Upper lobe of right lung (tissue), 1 donor: ENCODE data around the gene ANAPC2. TPM values are rescaled to one million over a fixed set of nuclear protein-coding genes. Genes with fewer than 3 reads are reported as not detected.

Experiments
- ATAC-seq: fragments of 200-7000 bp; cut with Tn5 transposase; one replicate; pipeline ENCODE4 v1.9.1; 2020; ENCODE audit warnings: mild to moderate bottlenecking, moderate library complexity
- DNase-seq: peaks from one replicate; pipeline ENCODE4 v3.0.0-alpha.2; 2020
- H3K27ac ChIP-seq: fragments of 200-600 bp; one replicate; pipeline ENCODE4 v1.8.0; 2022
- H3K27me3 ChIP-seq: fragments of 200-600 bp; one replicate; pipeline ENCODE4 v1.8.0; 2022; ENCODE audit warnings: mild to moderate bottlenecking
- H3K36me3 ChIP-seq: fragments of 200-600 bp; one replicate; pipeline ENCODE4 v1.8.0; 2022
- H3K4me1 ChIP-seq: fragments of 200-600 bp; one replicate; pipeline ENCODE4 v1.8.0; 2022
- H3K4me3 ChIP-seq: fragments of 200-600 bp; one replicate; pipeline ENCODE4 v1.8.0; 2022; ENCODE audit warnings: mild to moderate bottlenecking
- H3K9me3 ChIP-seq: fragments of 200-600 bp; one replicate; pipeline ENCODE4 v1.8.0; 2022
- intact Hi-C: fragments of 100-400 bp; cut with DNase I; formaldehyde crosslinking; loops from one replicate; pipeline ENCODE4 v1.11.0; 2022
- total RNA-seq: library from RNA; stranded (reverse); fragmentation: NEBNext Ultra II Directional; extraction: Animal tissue kit (Norgen Biotek cat#: 25700); gene quantifications from one replicate; pipeline ENCODE4 v1.2.1, GENCODE V29; 2021
- TF ChIP-seq, protein P1 (sequence below): fragments of 200-600 bp; IDR thresholded peaks from one replicate; pipeline ENCODE4 v1.8.0; 2022; ENCODE audit warnings: antibody characterized with exemption
- donor health status: DM: no; HTN: yes; CAD: no; lungs with severe emphysema.

Gene ANAPC2
- total RNA-seq, 1 donor from 2014 or later, result 51.4 TPM

DNA sequence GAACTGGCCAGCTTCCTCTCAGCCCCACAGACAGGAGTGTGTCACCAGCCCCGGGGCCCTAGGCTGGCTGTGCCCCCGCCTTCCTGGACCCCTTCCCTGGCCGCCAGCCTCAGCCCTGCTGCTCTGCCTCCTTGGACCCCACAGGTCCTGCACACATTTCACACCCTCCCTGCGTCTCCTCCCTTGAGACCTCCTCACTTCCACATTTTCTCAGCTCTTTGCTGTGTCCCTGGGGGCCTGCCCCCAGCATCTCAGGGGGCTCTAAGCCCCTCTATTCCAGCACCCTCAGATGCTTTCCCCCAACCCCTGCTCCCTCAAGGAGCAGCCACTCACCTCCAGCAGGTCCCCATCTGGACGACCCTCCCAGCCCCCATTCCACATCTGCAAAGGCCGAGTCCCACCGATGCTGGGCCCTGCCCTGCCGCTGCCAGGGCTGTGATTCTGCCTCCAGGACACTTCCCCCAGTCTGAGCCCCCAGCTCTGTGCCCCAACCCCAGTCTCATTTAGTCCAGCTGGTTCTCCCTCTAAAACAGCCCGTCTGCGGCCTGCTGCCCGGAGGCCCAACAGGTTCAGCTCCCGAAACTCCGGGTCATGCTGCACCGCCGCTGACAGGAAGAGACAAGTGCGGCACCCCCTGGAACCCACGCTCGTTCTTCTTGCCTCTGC is 46.5 kb upstream of the ANAPC2 start:
- intact Hi-C loops, result no loop called here
- no peaks in the 10 kb centered on the region for H3K36me3 ChIP-seq
- H3K27ac ChIP-seq, result no peak overlapping the region
- H3K4me1 ChIP-seq, result peaks cover 22% of the 10 kb centered on the region
- DNase-seq (no peak), ATAC-seq (no peak)
- no peaks in the 10 kb centered on the region for H3K9me3 ChIP-seq
- H3K27me3 ChIP-seq, result peaks cover 40% of the 10 kb centered on the region
- H3K4me3 ChIP-seq, result no peak overlapping the region
- TF ChIP-seq, protein P1, sequence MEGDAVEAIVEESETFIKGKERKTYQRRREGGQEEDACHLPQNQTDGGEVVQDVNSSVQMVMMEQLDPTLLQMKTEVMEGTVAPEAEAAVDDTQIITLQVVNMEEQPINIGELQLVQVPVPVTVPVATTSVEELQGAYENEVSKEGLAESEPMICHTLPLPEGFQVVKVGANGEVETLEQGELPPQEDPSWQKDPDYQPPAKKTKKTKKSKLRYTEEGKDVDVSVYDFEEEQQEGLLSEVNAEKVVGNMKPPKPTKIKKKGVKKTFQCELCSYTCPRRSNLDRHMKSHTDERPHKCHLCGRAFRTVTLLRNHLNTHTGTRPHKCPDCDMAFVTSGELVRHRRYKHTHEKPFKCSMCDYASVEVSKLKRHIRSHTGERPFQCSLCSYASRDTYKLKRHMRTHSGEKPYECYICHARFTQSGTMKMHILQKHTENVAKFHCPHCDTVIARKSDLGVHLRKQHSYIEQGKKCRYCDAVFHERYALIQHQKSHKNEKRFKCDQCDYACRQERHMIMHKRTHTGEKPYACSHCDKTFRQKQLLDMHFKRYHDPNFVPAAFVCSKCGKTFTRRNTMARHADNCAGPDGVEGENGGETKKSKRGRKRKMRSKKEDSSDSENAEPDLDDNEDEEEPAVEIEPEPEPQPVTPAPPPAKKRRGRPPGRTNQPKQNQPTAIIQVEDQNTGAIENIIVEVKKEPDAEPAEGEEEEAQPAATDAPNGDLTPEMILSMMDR, result no peak

- ATAC-seq (no peak), DNase-seq (no peak)
- Histone ChIP-seq H3K9me3 (no peaks in the 10 kb centered on the region), H3K4me1 (peaks cover 15% of the 10 kb centered on the region), H3K27me3 (peaks cover 47% of the 10 kb centered on the region), H3K27ac (no peak overlapping the region), H3K36me3 (no peaks in the 10 kb centered on the region), H3K4me3 (no peak overlapping the region)
- TF ChIP-seq, protein P1, result no peak
- intact Hi-C loops, result no loop called here
Observed at GRCh38 chr9:137234055-137234697, 45.8 kb upstream of the ANAPC2 start.

- no peak for DNase-seq
- Histone ChIP-seq H3K27me3 (peaks cover 55% of the 10 kb centered on the region), H3K36me3 (no peaks in the 10 kb centered on the region), H3K9me3 (no peaks in the 10 kb centered on the region), H3K27ac (no peak overlapping the region), H3K4me1 (peaks cover 9% of the 10 kb centered on the region), H3K4me3 (no peak overlapping the region)
- ATAC-seq, result no peak
- intact Hi-C loops, result no loop called here
- TF ChIP-seq, protein P1, result no peak
Observed at GRCh38 chr9:137233143-137233980, 45.0 kb upstream of the ANAPC2 start.

DNA sequence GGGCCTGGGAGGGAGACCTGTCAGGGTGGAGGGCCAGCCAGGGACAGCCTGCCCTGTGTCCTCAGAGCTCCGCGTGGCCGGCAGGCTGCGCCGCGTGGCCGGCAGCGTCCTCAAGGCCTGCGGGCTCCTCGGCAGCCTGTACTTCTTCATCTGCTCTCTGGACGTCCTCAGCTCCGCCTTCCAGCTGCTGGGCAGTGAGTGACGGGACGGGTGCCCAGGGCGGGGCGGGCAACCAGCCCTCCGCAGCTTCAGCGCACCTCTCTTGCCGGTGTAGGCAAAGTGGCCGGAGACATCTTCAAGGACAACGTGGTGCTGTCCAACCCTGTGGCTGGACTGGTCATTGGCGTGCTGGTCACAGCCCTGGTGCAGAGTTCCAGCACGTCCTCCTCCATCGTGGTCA is 44.1 kb upstream of the ANAPC2 start:
- DNase-seq, result no peak

GRCh38 chr9:137232101-137232500 is 43.7 kb upstream of the ANAPC2 start:
- Histone ChIP-seq H3K4me1 (peaks cover 9% of the 10 kb centered on the region), H3K36me3 (no peaks in the 10 kb centered on the region), H3K4me3 (no peak overlapping the region), H3K27me3 (peaks cover 59% of the 10 kb centered on the region), H3K27ac (no peak overlapping the region), H3K9me3 (no peaks in the 10 kb centered on the region)
- DNase-seq (no peak), ATAC-seq (no peak)
- TF ChIP-seq, protein P1, result no peak
- intact Hi-C loops, result no loop called here

More for the DNA sequence above, 44.1 kb upstream of the ANAPC2 start:
- no peak overlapping the region for H3K4me3 ChIP-seq
- no peaks in the 10 kb centered on the region for H3K36me3 ChIP-seq
- no peaks in the 10 kb centered on the region for H3K9me3 ChIP-seq
- intact Hi-C loops, result no loop called here
- H3K27ac ChIP-seq, result no peak overlapping the region
- peaks cover 9% of the 10 kb centered on the region for H3K4me1 ChIP-seq
- H3K27me3 ChIP-seq, result peaks cover 59% of the 10 kb centered on the region
- TF ChIP-seq, protein P1, result no peak
- no peak for ATAC-seq
